Upper lobe of right lung (tissue), 1 donor: ENCODE measurements around the gene CDC42BPA. TPM values are rescaled to one million over a fixed set of nuclear protein-coding genes. Genes with fewer than 3 reads are reported as not detected.

Experiments
- ATAC-seq: fragments of 200-7000 bp; cut with Tn5 transposase; one replicate; pipeline ENCODE4 v1.9.1; 2020; ENCODE audit warnings: mild to moderate bottlenecking, moderate library complexity
- DNase-seq: peaks from one replicate; pipeline ENCODE4 v3.0.0-alpha.2; 2020
- H3K27ac ChIP-seq: fragments of 200-600 bp; one replicate; pipeline ENCODE4 v1.8.0; 2022
- H3K27me3 ChIP-seq: fragments of 200-600 bp; one replicate; pipeline ENCODE4 v1.8.0; 2022; ENCODE audit warnings: mild to moderate bottlenecking
- H3K36me3 ChIP-seq: fragments of 200-600 bp; one replicate; pipeline ENCODE4 v1.8.0; 2022
- H3K4me1 ChIP-seq: fragments of 200-600 bp; one replicate; pipeline ENCODE4 v1.8.0; 2022
- H3K4me3 ChIP-seq: fragments of 200-600 bp; one replicate; pipeline ENCODE4 v1.8.0; 2022; ENCODE audit warnings: mild to moderate bottlenecking
- H3K9me3 ChIP-seq: fragments of 200-600 bp; one replicate; pipeline ENCODE4 v1.8.0; 2022
- intact Hi-C: fragments of 100-400 bp; cut with DNase I; formaldehyde crosslinking; loops from one replicate; pipeline ENCODE4 v1.11.0; 2022
- total RNA-seq: library from RNA; stranded (reverse); fragmentation: NEBNext Ultra II Directional; extraction: Animal tissue kit (Norgen Biotek cat#: 25700); gene quantifications from one replicate; pipeline ENCODE4 v1.2.1, GENCODE V29; 2021
- TF ChIP-seq, protein P1 (sequence below): fragments of 200-600 bp; IDR thresholded peaks from one replicate; pipeline ENCODE4 v1.8.0; 2022; ENCODE audit warnings: antibody characterized with exemption
- donor health status: DM: no; HTN: yes; CAD: no; lungs with severe emphysema.

The CDC42BPA gene
- total RNA-seq, 1 donor from 2014 or later, result 41.8 TPM

DNA sequence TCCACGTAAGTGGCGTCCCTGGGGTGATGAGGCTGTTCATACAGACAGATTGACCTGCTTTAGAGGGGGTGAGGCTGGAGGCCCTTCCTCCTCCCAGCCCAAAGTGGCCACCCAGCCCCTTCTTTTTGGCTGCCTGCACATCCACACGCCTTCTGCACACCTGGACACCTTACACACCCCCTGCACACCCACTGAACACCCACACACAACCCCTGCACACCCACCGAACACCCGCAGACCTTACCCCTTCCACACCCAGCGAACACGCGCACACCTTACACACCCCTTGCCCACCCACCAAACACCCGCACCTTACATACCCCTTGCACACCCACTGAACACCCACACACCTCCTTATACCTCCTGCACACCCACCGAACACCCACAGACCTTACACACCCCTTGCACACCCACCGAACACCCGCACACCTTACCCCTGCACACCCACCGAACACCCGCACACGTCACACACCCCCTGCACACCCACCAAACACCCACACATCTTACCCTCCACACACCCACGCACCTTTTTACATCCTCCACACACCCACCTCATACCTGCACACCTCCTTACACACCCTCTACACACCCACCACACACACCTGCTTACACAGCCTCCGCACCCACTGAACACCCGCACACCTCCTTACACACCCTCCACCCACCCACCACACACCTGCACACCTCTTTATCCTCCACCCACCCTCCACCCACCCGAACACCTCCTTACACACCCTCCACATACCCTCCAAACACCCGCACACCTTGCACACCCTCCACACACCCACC lies 340.5 kb downstream of the CDC42BPA start:
- DNase-seq, result peak; percentile 45

DNA sequence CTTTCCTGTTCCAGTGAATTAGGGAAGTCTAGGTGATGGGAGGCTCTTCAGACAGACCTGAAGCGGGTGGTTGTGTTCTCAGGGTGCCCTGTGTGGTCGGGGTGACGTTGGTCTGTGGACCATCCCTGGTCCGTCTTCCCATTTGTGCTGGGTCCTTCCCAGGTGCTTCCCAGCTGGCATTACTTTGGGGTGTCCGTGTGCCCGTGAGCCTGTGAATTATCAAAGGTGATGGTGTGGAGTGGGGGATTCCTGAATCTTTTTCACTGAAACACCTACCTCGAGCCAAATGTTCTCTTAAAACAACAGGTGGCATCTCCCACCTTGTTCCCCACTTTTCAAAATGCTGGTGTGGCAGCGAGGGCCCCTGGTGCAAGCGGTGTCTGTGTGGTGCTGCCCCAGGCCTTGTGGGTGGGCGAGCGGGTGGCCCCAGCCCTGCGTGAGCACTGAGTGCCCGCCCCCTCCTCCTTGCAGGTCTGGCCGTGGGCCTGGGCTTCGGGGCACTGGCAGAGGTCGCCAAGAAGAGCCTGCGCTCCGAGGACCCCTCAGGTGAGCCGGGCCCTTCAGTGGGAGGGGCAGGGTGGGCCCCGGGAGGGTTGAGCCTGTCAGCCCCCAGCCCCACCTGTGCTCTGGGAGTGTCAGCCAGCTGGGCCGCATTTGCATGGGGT lies 341.2 kb downstream of the CDC42BPA start:
- ATAC-seq, result no peak
- H3K27me3 ChIP-seq, result no peaks in the 10 kb centered on the region
- DNase-seq, result peak; percentile 31
- H3K36me3 ChIP-seq, result no peaks in the 10 kb centered on the region
- H3K4me1 ChIP-seq, result peaks cover 22% of the 10 kb centered on the region
- no peaks in the 10 kb centered on the region for H3K9me3 ChIP-seq
- TF ChIP-seq, protein P1, sequence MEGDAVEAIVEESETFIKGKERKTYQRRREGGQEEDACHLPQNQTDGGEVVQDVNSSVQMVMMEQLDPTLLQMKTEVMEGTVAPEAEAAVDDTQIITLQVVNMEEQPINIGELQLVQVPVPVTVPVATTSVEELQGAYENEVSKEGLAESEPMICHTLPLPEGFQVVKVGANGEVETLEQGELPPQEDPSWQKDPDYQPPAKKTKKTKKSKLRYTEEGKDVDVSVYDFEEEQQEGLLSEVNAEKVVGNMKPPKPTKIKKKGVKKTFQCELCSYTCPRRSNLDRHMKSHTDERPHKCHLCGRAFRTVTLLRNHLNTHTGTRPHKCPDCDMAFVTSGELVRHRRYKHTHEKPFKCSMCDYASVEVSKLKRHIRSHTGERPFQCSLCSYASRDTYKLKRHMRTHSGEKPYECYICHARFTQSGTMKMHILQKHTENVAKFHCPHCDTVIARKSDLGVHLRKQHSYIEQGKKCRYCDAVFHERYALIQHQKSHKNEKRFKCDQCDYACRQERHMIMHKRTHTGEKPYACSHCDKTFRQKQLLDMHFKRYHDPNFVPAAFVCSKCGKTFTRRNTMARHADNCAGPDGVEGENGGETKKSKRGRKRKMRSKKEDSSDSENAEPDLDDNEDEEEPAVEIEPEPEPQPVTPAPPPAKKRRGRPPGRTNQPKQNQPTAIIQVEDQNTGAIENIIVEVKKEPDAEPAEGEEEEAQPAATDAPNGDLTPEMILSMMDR, result no peak
- no peak overlapping the region for H3K4me3 ChIP-seq
- intact Hi-C loops, result no loop called here
- no peak overlapping the region for H3K27ac ChIP-seq

More for the DNA sequence above, 340.5 kb downstream of the CDC42BPA start:
- H3K4me1 ChIP-seq, result peaks cover 22% of the 10 kb centered on the region
- no peak for ATAC-seq
- peaks cover 5% of the 10 kb centered on the region for H3K36me3 ChIP-seq
- H3K27ac ChIP-seq, result no peak overlapping the region
- TF ChIP-seq, protein P1, result no peak
- H3K27me3 ChIP-seq, result no peaks in the 10 kb centered on the region
- intact Hi-C loops, result no loop called here
- no peak overlapping the region for H3K4me3 ChIP-seq
- H3K9me3 ChIP-seq, result no peaks in the 10 kb centered on the region

DNA sequence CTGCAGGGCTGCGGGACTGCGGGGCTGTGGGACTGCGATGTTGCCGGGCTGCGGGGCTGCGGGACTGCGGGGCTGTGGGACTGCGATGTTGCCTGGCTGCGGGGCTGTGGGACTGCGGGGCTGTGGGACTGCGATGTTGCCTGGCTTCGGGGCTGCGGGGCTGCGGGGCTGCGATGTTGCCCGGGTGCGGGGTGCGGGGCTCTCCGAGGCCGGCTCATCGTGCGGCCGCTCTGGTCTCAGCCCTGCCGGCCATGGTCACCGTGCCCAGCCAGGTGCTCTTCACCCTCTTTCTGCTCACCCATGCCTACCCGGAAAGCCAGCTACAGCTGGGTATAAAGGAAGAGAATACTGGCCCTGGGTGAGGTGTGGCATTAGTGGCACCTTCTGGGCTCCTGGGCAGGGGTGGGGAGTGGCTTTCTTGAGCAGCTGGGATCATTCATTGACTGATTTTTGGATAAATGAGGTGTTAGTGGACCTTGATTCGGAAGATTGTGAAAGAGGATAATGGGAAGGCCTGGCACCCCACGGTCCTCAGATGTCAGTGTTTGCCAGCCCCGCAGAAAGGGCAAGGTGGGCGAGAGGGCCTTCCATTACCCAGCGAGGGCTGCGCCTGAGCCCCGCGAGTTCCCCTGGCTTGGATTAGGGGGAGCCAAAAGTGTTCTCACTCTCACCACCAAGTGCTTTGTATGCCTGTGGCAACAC lies 341.9 kb downstream of the CDC42BPA start:
- TF ChIP-seq, protein P1, result no peak
- ATAC-seq, result no peak
- peaks cover 22% of the 10 kb centered on the region for H3K4me1 ChIP-seq
- intact Hi-C loops, result no loop called here
- no peak for DNase-seq
- H3K36me3 ChIP-seq, result no peaks in the 10 kb centered on the region
- H3K9me3 ChIP-seq, result no peaks in the 10 kb centered on the region
- H3K27ac ChIP-seq, result no peak overlapping the region
- H3K4me3 ChIP-seq, result no peak overlapping the region
- no peaks in the 10 kb centered on the region for H3K27me3 ChIP-seq

GRCh38 chr1:226975259-226976250 lies 342.7 kb downstream of the CDC42BPA start:
- no peak overlapping the region for H3K4me3 ChIP-seq
- intact Hi-C loops, result no loop called here
- DNase-seq (no peak), ATAC-seq (no peak)
- no peak overlapping the region for H3K27ac ChIP-seq
- peaks cover 2% of the 10 kb centered on the region for H3K36me3 ChIP-seq
- peaks cover 22% of the 10 kb centered on the region for H3K4me1 ChIP-seq
- TF ChIP-seq, protein P1, result no peak
- H3K27me3 ChIP-seq, result no peaks in the 10 kb centered on the region
- H3K9me3 ChIP-seq, result no peaks in the 10 kb centered on the region
